HCT116 (cell line): ENCODE measurements around the gene NETO1. TPM values are rescaled to one million over a fixed set of nuclear protein-coding genes. Genes with fewer than 3 reads are reported as not detected.

Experiments
- ATAC-seq: fragments of 200-7000 bp; cut with Tn5 transposase; 2 replicates; pipeline ENCODE4 v1.9.1; 2020; ENCODE audit warnings: mild to moderate bottlenecking, moderate library complexity
- Bru-seq: library from RNA; stranded (reverse); fragments of 400-500 nt; gene quantifications from one replicate; lab custom pipeline; 2021; lab: Mats Ljungman, UMichigan
- BruChase-seq, 2 experiments: library from RNA; stranded (reverse); fragments of 400-500 nt; gene quantifications; one replicate each; lab custom pipeline; 2021; lab: Mats Ljungman, UMichigan
- BruUV-seq: library from RNA; stranded (reverse); fragments of 400-500 nt; replicated peaks from 2 replicates; lab custom pipeline; 2021; lab: Mats Ljungman, UMichigan
- CTCF ChIA-PET: fragments of 300-600 bp; sonication (Branson Sonifier 250); formaldehyde crosslinking; loops from one replicate; lab custom pipeline; 2021; ENCODE audit warnings: antibody characterized with exemption; lab: Charles Lee
- POLR2A ChIA-PET: fragments of 300-600, 350-600 bp; sonication (Branson Sonifier 250); formaldehyde crosslinking; loops from one replicate; lab custom pipeline; 2021; ENCODE audit warnings: antibody characterized with exemption; lab: Charles Lee
- RAD21 ChIA-PET, 2 experiments: fragments of 300-600 bp; sonication (Branson Sonifier 250); formaldehyde crosslinking; loops; one replicate each; lab custom pipeline; 2023; ENCODE audit warnings: low total read pairs in 2 of 2; ENCODE audit not compliant: uncharacterized antibody in 2 of 2, unreplicated experiment in 2 of 2, low non-redundant PET in 1 of 2; lab: Charles Lee
- DNase-seq: peaks from one replicate; pipeline ENCODE4 v3.0.0-alpha.2; 2010; ENCODE audit warnings: low read depth, low spot score
- H2AFZ ChIP-seq: fragments of 200-600 bp; shearing (Covaris generic), sonication (generic); 2 replicates; pipeline ENCODE4 v1.6.1; 2017; ENCODE audit warnings: low read depth, mixed run types, mixed read lengths, antibody characterized with exemption, low read length; ENCODE audit not compliant: poor library complexity, severe bottlenecking
- H3K27ac ChIP-seq: 2 replicates; pipeline ENCODE4 v1.5.1; 2012; ENCODE audit warnings: low read depth, low read length
- H3K27me3 ChIP-seq: fragments of 200-600 bp; sonication (generic); 2 replicates; pipeline ENCODE4 v1.6.1; 2016; ENCODE audit warnings: mixed run types, low read length, mixed read lengths; ENCODE audit not compliant: insufficient read depth
- H3K36me3 ChIP-seq, 2 experiments: fragments of 200-500 bp in 1 of 2; fragments of 200-600 bp in 1 of 2; sonication (Bioruptor generic) in 1 of 2; sonication (generic) in 1 of 2; 2 replicates each; pipeline versions ENCODE4 v1.5.1 to v1.6.1; 2014 to 2016; ENCODE audit warnings: low read length in 2 of 2, inconsistent platforms in 1 of 2, mixed read lengths in 1 of 2, mixed run types in 1 of 2; ENCODE audit not compliant: insufficient read depth in 2 of 2, control insufficient read depth in 1 of 2
- H3K4me1 ChIP-seq, 2 experiments: fragments of 200-600 bp in 1 of 2; sonication (generic) in 1 of 2; 2 replicates each; pipeline versions ENCODE4 v1.5.1 to v1.6.1; 2012 to 2017; ENCODE audit warnings: low read length in 2 of 2, inconsistent platforms in 1 of 2, mild to moderate bottlenecking in 1 of 2, mixed read lengths in 1 of 2, mixed run types in 1 of 2, moderate library complexity in 1 of 2; ENCODE audit not compliant: insufficient read depth in 2 of 2, control insufficient read depth in 1 of 2
- H3K4me2 ChIP-seq: fragments of 200-600 bp; sonication (generic); 2 replicates; pipeline ENCODE4 v1.6.1; 2017; ENCODE audit warnings: mixed run types, low read length, mixed read lengths
- H3K4me3 ChIP-seq, 2 experiments: fragments of 200-600 bp in 1 of 2; sonication (generic) in 1 of 2; replicated peaks in 1 of 2; 2 replicates each; pipeline ENCODE4 v1.5.1; 2011 to 2016; ENCODE audit warnings: low read length in 2 of 2, control low read depth in 1 of 2, low read depth in 1 of 2, mild to moderate bottlenecking in 1 of 2, mixed read lengths in 1 of 2, mixed run types in 1 of 2
- H3K79me2 ChIP-seq: fragments of 200-600 bp; sonication (generic); 2 replicates; pipeline ENCODE4 v1.6.1; 2017; ENCODE audit warnings: mild to moderate bottlenecking, mixed run types, low read length, moderate library complexity, mixed read lengths; ENCODE audit not compliant: insufficient read depth
- H3K9ac ChIP-seq: fragments of 200-600 bp; sonication (generic); 2 replicates; pipeline ENCODE4 v1.6.1; 2016; ENCODE audit warnings: low read length, mixed read lengths
- H3K9me2 ChIP-seq: fragments of 200-600 bp; sonication (generic), shearing (Covaris generic); 2 replicates; pipeline ENCODE4 v1.6.1; 2017; ENCODE audit warnings: mixed run types, mild to moderate bottlenecking, moderate library complexity; ENCODE audit not compliant: insufficient read depth
- H3K9me3 ChIP-seq, 2 experiments: fragments of 200-500 bp in 1 of 2; fragments of 200-600 bp in 1 of 2; sonication (Bioruptor generic) in 1 of 2; sonication (generic) in 1 of 2; 2 replicates each; pipeline ENCODE4 v1.6.1; 2014 to 2017; ENCODE audit warnings: low read length in 2 of 2, mixed read lengths in 2 of 2, inconsistent platforms in 1 of 2, low read depth in 1 of 2, mild to moderate bottlenecking in 1 of 2, mixed run types in 1 of 2, moderate library complexity in 1 of 2; ENCODE audit not compliant: control insufficient read depth in 1 of 2, insufficient read depth in 1 of 2
- H4K20me1 ChIP-seq: fragments of 200-600 bp; sonication (generic), shearing (Covaris generic); 2 replicates; pipeline ENCODE4 v1.6.1; 2017; ENCODE audit warnings: mixed run types, mild to moderate bottlenecking, moderate library complexity; ENCODE audit not compliant: insufficient read depth
- CEBPB ChIP-seq: IDR thresholded peaks from 2 replicates; pipeline ENCODE4 v1.6.1; 2012; ENCODE audit warnings: low read depth
- EGR1 ChIP-seq: IDR thresholded peaks from 2 replicates; pipeline ENCODE4 v1.6.1; 2012; ENCODE audit warnings: low read depth
- ELF1 ChIP-seq: IDR thresholded peaks from 2 replicates; pipeline ENCODE4 v1.6.1; 2012; ENCODE audit warnings: low read depth, borderline replicate concordance
- EZH2 ChIP-seq: fragments of 200-600 bp; sonication (generic); IDR thresholded peaks from 2 replicates; pipeline ENCODE4 v1.6.1; 2017; ENCODE audit warnings: antibody characterized with exemption, mixed run types
- FOSL1 ChIP-seq: IDR thresholded peaks from 2 replicates; pipeline ENCODE4 v1.6.1; 2012; ENCODE audit warnings: low read depth
- JUND ChIP-seq: IDR thresholded peaks from 2 replicates; pipeline ENCODE4 v1.6.1; 2012
- RAD21 ChIP-seq: IDR thresholded peaks from 2 replicates; pipeline ENCODE4 v1.6.1; 2012; ENCODE audit warnings: low read depth, mild to moderate bottlenecking
- SP1 ChIP-seq: IDR thresholded peaks from 2 replicates; pipeline ENCODE4 v1.6.1; 2012; ENCODE audit warnings: low read depth
- TCF7L2 ChIP-seq: IDR thresholded peaks from 2 replicates; pipeline ENCODE4 v1.7.0; 2011; ENCODE audit warnings: borderline replicate concordance, inconsistent platforms; ENCODE audit not compliant: insufficient read depth, insufficient read length; ENCODE audit errors: extremely low read depth
- YY1 ChIP-seq: IDR thresholded peaks from 2 replicates; pipeline ENCODE4 v1.6.1; 2011; ENCODE audit warnings: low read length, low read depth, moderate library complexity, mild to moderate bottlenecking; ENCODE audit not compliant: insufficient replicate concordance; ENCODE audit errors: extremely low read depth
- ZFX ChIP-seq: fragments of 450-650 bp; IDR thresholded peaks from 2 replicates; pipeline ENCODE4 v1.6.1; 2017
- intact Hi-C: fragments of 100-400 bp; cut with micrococcal nuclease; formaldehyde crosslinking; loops from 2 replicates; pipeline ENCODE4 v1.10.0; 2022
- long read RNA-seq: library from polyadenylated mRNA; unstranded; transcript quantifications from one replicate; pipeline ENCODE4 v2.0.0, GENCODE V29; 2021; ENCODE audit not compliant: unreplicated experiment
- polyA plus RNA-seq: library from polyadenylated mRNA; unstranded; fragments of >200 nt; gene quantifications from 2 replicates; pipeline ENCODE4 v1.2.1, GENCODE V29; 2012; ENCODE audit warnings: missing spikeins
- total RNA-seq: library from RNA; stranded (reverse); gene quantifications from one replicate; pipeline ENCODE4 v1.2.1, GENCODE V29; 2021; ENCODE audit not compliant: unreplicated experiment
- TF ChIP-seq, protein P1 (sequence below): IDR thresholded peaks from 2 replicates; pipeline ENCODE4 v1.6.1; 2011; ENCODE audit warnings: mild to moderate bottlenecking, low read length, moderate library complexity; ENCODE audit not compliant: insufficient replicate concordance; ENCODE audit errors: extremely low read depth

The NETO1 gene, protein sequence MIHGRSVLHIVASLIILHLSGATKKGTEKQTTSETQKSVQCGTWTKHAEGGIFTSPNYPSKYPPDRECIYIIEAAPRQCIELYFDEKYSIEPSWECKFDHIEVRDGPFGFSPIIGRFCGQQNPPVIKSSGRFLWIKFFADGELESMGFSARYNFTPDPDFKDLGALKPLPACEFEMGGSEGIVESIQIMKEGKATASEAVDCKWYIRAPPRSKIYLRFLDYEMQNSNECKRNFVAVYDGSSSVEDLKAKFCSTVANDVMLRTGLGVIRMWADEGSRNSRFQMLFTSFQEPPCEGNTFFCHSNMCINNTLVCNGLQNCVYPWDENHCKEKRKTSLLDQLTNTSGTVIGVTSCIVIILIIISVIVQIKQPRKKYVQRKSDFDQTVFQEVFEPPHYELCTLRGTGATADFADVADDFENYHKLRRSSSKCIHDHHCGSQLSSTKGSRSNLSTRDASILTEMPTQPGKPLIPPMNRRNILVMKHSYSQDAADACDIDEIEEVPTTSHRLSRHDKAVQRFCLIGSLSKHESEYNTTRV
- total RNA-seq: not detected
- not detected in 2 replicates for polyA plus RNA-seq
- percentile 12 among the genes with signal in this experiment for Bru-seq, nascent RNA
- BruChase-seq, experiment 1, labeled RNA remaining after a 6-hour chase: percentile 17 among the genes with signal in this experiment
- percentile 14 among the genes with signal in this experiment for BruChase-seq, experiment 2, labeled RNA remaining after a 2-hour chase
- long read RNA-seq: 0 reads

DNA sequence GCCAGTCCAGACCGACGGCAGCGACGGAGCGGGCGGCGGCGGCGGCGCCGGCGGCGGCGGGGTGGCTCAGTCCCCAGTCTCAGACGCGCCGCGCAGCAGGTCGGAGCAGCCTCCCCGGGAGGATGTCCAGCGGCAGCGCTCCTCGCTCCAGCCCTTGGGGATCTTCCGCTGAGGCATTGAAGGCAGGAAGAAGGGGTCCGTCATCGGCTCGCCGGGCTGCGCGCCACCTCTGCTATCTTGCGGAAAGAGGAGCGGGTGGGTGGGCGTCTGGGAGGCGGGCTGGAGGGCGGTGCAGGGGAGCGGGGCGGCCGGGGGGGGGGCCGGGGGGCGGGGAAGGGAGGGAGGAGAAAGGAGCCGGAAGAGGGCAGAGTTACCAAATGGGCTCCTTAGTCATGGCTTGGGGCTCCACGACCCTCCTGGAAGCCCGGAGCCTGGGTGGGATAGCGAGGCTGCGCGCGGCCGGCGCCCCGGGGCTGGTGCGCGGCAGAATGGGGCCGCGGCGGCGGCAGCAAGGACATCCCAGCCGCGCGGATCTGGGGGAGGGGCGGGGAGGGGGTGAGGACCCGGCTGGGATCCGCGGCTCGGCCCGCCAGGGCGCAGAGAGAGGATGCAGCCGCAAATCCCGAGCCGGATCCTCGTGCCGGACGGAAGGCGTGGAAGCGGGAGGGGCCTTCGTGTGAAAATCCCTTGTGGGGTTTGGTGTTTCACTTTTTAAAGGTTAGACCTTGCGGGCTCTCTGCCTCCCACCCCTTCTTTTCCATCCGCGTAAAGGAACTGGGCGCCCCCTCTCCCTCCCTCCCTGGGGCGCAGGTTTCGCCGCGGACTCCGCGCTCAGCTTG, at the start of gene NETO1:
TSS of gene NETO1 (minus strand) at position 242 of the 839 bp plus-strand sequence. CDS start 696 bp downstream, outside the sequence.
- Histone ChIP-seq H3K36me3 (no peaks in the 10 kb centered on the region), H3K9ac (no peak within 1 kb of the TSS), H3K27ac (no peak within 1 kb of the TSS), H3K4me3 (no peak within 1 kb of the TSS), H3K9me2 (no peaks in the 10 kb centered on the region), H2AFZ (no peak within 1 kb of the TSS), H3K4me2 (no peak within 1 kb of the TSS), H3K27me3 (no peaks in the 10 kb centered on the region), H3K9me3 (peaks cover 5 to 9% of the 10 kb centered on the region in 2 experiments; a peak in 2 of 4 replicates)
- POLR2A ChIA-PET: no interaction called here
- no TSS peak for BruUV-seq
- no peak for DNase-seq
- intact Hi-C loops: no loop called here
- no peak for ATAC-seq
- RAD21 ChIA-PET: no interaction called here
- CTCF ChIA-PET: no interaction called here
- TF ChIP-seq SP1 (no peak), YY1 (no peak), RAD21 (no peak)
- TF ChIP-seq, all 23 proteins: peak for 0
- Histone ChIP-seq H4K20me1 (no peaks in the 10 kb centered on the region), H3K79me2 (no peaks in the 10 kb centered on the region), H3K4me1 (no peaks in the 10 kb centered on the region)

DNA sequence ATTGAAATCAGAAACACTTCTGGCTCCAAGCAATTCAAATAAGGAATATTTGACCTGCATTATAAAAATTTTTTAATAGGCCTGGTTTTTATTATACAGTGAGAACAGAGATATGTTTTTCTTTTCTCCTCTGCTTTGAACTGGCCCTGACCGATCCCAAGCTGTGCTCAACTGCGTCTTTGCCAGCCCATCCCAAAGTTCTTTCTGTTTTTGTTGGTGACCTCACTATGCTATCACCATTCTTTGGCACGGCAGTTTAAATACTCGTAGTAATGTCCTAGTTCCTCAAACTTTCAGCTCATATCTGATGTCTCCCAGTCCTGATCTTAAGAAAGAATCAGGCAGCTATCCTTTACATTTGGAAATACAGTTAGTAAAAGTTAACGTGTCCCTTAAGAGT, 42.3 kb upstream of the NETO1 start:
- Histone ChIP-seq H3K9ac (no peak overlapping the region), H3K79me2 (no peaks in the 10 kb centered on the region), H3K4me1 (no peaks in the 10 kb centered on the region), H3K4me2 (no peak overlapping the region), H3K9me3 (peaks cover 8 to 20% of the 10 kb centered on the region in 2 experiments; a peak in 2 of 4 replicates), H2AFZ (no peak overlapping the region), H3K27me3 (no peaks in the 10 kb centered on the region), H3K4me3 (no peak overlapping the region), H3K27ac (no peak overlapping the region), H3K36me3 (no peaks in the 10 kb centered on the region), H4K20me1 (no peaks in the 10 kb centered on the region), H3K9me2 (no peaks in the 10 kb centered on the region)
- TF ChIP-seq, protein P1, sequence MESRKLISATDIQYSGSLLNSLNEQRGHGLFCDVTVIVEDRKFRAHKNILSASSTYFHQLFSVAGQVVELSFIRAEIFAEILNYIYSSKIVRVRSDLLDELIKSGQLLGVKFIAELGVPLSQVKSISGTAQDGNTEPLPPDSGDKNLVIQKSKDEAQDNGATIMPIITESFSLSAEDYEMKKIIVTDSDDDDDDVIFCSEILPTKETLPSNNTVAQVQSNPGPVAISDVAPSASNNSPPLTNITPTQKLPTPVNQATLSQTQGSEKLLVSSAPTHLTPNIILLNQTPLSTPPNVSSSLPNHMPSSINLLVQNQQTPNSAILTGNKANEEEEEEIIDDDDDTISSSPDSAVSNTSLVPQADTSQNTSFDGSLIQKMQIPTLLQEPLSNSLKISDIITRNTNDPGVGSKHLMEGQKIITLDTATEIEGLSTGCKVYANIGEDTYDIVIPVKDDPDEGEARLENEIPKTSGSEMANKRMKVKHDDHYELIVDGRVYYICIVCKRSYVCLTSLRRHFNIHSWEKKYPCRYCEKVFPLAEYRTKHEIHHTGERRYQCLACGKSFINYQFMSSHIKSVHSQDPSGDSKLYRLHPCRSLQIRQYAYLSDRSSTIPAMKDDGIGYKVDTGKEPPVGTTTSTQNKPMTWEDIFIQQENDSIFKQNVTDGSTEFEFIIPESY: no peak
- TF ChIP-seq JUND (no peak), YY1 (no peak), FOSL1 (no peak), ELF1 (no peak), EGR1 (no peak), EZH2 (no peak), RAD21 (no peak), CEBPB (no peak), TCF7L2 (no peak), ZFX (no peak)
- CTCF ChIA-PET: no interaction called here
- DNase-seq (no peak), ATAC-seq (no peak)
- RAD21 ChIA-PET: no interaction called here
- POLR2A ChIA-PET: no interaction called here
- BruUV-seq: no TSS peak
- intact Hi-C loops: no loop called here
